ENCODE results near the gene TRIM8. TPM values are rescaled to one million over a fixed set of nuclear protein-coding genes. Genes with fewer than 3 reads are reported as not detected.

The TRIM8 gene
- total RNA-seq: 42.7 and 67.5 TPM in 2 replicates

GRCh38 chr10:102644066-102644645 lies at the start of gene TRIM8:
TSS of gene TRIM8 (plus strand) at chr10:102644479. CDS start at chr10:102644618, 139 bp downstream.
- DNase-seq (ENCODE audit: low read depth in 2 of 2): peak; percentile 57 to 60

GRCh38 chr10:102595293-102595692 lies 49.0 kb upstream of the TRIM8 start:
- DNase-seq (ENCODE audit: low read depth in 2 of 2): peak in 1 of 2 donors; percentile 38

DNA sequence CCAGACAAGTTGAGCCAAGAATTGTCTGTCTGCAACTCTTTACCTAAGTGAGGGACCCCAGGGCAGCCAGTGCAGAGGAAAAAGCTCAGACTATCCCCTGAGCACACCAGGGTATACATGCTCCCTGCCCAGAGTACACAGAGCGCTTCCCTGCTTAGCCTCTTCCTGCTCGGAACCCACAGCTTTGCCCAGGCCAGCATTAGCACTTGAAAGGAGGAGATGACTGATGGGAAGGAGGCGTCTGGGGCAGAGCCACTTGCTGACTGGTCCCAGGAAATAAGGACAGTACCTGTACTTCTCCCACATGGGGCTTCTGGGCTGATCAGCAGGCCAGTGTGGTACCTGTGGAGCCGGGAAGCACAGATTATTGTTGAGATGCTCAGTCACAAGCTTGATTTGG lies 48.4 kb upstream of the TRIM8 start:
- no peak for DNase-seq (ENCODE audit: low read depth in 2 of 2)

DNA sequence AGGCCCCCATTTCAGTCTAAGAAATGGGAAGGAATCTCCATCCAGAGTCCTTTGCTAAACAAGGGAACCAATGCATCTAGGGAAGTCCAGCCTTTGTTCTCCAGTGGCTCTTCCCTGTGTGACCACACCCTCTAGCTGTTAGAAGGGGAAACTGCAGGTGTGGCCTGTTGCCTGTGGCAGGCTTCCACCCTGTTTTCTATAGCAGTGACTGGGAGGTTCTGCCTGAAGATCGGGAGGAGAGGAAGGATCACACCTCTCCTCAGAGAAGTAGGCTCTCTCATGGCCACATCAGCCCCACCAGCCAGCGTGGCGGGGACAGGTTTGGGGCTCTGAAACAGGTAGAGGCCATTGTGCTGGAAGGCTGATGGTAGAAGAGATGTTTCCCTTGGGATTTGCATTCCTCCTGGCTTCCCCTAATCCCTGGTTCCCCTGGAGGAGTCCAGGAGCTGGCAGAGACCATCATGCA lies 47.7 kb upstream of the TRIM8 start:
- DNase-seq (ENCODE audit: low read depth in 2 of 2): peak; percentile 75 to 81

GRCh38 chr10:102597131-102597991 lies 46.9 kb upstream of the TRIM8 start:
- peak; percentile 50 to 74 for DNase-seq (ENCODE audit: low read depth in 2 of 2)

DNA sequence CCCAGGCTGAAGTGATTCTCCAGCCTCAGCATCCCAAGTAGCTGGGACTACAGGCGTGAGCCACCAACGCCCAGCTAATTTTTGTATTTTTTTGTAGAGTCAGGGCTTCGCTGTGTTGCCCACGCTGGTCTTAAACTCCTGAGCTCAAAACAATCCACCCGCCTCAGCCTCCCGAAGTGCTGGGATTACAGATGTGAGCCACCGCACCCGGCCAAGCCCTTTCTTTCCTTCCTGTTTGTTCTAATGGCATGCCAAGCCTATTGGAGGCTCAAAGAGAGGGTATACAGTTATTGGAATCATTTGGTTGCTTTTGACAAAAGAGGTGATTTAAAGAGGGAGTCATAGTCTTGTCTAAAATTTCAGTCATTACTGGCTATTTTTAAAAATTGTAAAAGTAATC lies 46.0 kb upstream of the TRIM8 start:
- peak in 1 of 2 donors; percentile 22 for DNase-seq (ENCODE audit: low read depth in 2 of 2)

DNA sequence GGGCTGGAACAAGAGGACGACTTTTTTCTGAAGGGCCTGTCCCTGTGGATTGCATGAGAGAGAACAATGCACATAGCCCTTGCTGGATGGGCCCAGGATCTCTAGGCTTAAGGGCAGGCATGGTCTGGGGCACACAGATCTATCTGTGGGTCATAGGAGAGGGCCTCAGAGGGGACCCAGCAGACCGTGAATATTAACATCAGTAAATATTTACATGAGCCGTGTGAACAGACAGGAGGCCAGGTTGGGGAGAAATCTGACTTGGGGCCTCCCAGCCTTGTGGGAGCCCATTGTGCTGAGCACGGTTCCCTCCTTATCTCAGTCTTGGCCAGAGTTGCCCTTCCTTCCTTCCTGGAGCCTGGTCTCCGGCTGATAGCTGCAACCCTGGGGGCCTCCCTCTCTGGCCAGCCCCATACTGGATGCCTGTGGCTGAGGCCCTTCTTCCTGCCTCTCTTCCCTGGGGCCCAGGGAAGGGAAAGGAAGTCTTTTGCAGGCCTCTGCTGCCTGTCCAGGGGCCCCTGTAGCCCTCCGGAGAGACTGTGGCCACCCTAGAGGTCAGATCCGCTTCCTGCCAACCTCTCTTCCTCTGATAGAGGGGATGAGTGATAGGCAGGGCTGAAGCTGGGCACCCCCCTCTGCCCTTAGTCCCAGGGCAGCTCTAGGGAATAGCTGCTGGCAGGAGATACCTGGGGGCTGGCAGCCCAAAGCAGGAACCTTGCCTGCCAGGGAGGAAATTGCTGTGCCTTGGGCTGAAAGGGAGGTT lies 44.5 kb upstream of the TRIM8 start:
- peak; percentile 87 to 88 for DNase-seq (ENCODE audit: low read depth in 2 of 2)

GRCh38 chr10:102600816-102601215 lies 43.5 kb upstream of the TRIM8 start:
- DNase-seq (ENCODE audit: low read depth in 2 of 2): no peak

GRCh38 chr10:102601639-102602038 lies 42.6 kb upstream of the TRIM8 start:
- DNase-seq (ENCODE audit: low read depth in 2 of 2): no peak

DNA sequence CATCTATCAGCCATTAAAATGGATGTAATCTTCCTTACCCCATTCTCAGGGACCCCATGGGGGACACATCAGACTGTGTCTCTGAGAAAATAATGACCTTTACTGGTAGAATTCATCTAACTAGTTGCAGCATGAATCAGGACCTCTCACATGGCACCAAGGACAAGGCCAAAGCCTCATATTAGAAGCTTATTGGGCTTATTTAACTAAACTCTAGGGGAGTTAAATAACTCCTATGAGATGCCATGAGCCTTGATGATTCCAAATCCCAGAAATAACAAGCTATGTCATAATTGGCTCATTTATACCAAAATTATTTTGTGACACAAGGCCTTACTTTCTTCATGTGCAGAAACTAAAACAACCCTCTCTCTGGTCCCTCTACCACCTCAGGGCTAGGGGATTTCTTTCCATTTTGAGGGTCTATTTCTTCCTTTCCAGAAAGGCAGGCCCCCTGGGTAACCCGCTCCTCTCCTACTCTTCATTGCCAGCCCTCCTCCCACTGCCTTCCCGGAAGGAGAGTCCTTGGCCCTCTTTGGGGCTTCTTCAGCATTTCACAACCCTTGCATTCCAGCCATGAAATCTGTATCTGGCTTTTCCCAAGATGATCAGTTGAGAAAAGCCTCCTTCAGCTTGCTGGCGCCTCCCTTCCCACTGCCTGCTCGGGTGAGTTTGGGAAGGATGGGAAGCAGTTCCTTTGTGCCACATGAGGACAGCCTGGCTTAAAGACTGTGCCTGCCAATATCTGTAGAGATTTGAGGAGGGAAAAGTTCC lies 41.8 kb upstream of the TRIM8 start:
- DNase-seq (ENCODE audit: low read depth in 2 of 2): no peak

DNA sequence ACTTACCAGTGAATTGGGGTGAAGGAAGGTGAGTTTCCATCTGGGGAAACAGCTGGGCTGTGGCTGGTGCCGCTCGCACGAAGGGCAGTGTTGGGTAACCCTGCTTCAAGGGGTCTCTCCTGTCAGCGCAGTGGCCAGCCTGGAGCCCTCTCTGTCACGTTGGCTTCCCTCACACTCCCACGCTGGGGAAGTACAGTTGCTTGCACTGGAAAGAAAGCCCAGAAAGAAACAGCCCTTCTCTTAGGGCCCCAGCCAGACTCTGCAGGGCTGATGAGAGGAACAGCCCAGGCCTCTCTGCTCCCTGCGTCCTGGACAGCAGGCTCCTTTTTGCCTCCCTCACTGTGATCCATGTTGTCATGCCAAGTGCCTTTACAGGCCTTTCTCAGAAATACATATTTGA lies 40.3 kb upstream of the TRIM8 start:
- DNase-seq (ENCODE audit: low read depth in 2 of 2): peak; percentile 22 to 72

DNA sequence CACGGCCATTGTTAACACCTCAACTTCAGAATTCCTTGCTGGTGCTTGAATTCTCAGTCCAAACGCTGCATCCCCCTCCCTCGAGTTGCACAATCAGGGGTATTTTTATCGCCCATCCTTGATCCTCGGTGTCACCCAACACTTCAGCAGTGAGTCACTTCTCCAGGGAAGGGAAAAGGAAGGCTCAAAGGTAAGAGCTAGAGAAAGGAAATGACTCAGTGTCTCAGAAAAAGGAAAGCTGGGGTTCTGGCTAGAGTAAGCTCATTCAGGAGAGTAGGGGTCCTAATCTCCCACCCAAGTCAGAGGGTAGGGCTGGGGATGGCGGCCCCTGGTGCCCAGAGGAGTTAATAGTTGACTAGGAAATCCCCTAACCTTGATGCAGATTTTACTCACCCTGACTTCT lies 39.8 kb upstream of the TRIM8 start:
- peak in 1 of 2 donors; percentile 87 for DNase-seq (ENCODE audit: low read depth in 2 of 2)

DNA sequence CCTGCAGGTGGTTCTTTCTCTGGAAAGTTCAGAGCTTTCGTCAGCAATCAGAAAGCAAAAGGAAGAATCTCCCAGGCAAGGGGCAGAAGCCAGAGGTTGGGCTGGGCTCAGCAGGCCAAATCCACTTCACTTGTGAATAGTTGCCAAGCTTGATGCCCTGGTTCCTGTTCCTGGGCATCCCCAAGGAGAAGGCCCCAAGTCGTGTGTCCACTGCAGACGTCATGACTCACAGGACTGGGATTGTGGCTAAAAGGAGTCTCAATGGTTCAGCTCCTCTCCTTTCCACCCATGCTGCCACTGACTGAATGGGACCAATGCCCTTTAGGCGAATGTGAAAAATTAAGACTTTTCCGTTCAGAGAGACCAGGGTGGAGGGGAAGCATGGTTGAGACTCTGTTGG lies 38.6 kb upstream of the TRIM8 start:
- peak in 1 of 2 donors; percentile 25 for DNase-seq (ENCODE audit: low read depth in 2 of 2)

DNA sequence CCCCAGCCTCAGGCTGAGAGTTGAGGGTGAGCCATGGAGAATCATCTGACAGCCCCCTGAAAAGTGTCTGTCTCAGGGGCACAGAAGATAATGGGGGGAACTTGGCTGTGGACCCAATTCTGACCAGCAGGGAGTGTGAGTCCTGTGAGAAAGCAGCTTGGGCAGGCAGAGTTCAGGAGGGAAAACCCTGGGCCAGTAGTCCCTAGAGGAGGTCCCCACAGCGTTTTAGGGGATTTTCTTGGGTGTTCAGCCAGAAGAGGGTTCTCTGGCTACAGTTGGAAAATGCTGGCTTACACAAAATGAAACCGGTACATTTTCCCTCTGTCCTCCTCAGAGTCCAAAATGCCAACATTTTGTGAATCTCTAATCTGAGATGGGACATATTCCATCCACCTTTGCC lies 35.8 kb upstream of the TRIM8 start:
- no peak for DNase-seq (ENCODE audit: low read depth in 2 of 2)

DNA sequence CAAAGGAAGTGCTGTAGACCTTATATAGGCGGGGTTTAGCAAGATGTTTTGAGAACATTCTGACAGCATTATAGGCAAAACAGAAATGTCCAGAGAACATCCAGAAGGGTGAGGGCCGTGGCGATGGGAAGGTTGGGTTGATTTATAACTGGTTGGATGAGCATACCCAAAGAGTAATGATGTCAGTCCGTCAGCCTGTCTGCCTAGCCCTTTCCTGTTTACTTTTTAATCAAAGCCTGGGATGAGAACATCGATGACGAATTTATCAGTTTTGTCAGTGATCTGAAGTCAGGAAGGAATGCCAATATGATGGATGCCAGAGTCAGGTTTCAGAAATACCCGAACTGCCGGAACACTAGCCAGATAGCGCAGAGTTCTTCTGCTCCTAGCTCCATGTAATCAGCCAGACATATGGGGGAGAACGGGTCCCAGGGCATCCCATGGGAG lies 33.8 kb upstream of the TRIM8 start:
- DNase-seq (ENCODE audit: low read depth in 2 of 2): peak; percentile 77 to 83

- peak; percentile 59 to 84 for DNase-seq (ENCODE audit: low read depth in 2 of 2)
Observed at GRCh38 chr10:102611514-102612087, 32.7 kb upstream of the TRIM8 start.

DNA sequence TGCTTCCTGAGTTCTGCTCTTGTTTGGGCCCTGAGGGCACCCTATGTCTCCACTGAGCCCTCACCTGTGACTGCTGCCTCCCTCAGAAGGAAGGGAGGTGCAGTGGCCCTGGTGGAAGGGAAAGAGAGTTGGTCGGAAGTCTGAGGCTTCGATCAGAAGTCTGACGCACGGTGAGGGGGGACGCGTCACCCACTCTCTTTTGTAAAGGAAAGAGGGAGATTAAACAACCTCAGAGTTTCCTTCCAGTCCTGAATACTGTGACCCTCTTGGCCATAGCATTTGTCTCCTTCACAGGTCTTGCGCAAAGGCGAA lies 31.4 kb upstream of the TRIM8 start:
- no peak for DNase-seq (ENCODE audit: low read depth in 2 of 2)

GRCh38 chr10:102613286-102613685 lies 31.0 kb upstream of the TRIM8 start:
- no peak for DNase-seq (ENCODE audit: low read depth in 2 of 2)

DNA sequence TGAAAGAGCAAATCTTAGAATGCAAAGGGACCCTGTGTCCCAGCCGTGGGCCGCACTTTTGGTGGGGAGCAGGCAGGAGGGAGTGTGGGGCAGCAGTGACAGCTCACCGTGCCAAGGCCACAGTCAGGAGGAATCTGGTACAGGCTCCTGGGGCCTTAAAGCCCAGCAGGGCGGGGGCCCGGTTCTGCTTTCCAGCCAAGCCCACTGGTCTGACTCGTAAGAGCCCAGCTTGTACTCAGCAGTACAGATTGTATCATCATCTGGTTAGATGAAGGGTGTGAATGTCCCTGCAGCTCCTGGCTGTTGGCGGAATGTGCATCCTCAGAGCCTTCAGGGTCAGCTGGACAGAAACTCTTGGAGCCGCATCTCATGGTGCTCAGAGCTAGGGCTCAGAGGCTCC lies 30.5 kb upstream of the TRIM8 start:
- no peak for DNase-seq (ENCODE audit: low read depth in 2 of 2)

GRCh38 chr10:102614888-102615287 lies 29.4 kb upstream of the TRIM8 start:
- DNase-seq (ENCODE audit: low read depth in 2 of 2): no peak

DNA sequence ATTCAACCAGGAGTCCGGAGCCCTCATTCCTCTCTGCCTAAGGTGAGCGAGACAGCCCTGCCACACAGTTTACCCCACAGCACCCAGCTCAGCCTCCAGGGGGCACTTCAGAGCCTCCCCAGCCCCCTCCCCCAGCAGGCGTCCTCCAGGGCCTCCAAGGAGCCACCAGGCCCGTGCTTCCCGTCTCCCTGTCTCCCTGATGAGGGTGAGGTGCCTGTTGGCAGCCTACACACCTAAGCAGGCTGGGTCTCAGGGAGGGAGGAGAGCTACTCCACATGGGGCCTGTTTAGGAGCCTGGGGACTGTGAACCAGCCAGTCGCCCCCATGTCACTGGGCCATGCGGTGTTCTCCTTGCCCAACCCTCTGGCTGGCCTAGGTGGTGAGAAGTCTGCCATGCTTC lies 28.9 kb upstream of the TRIM8 start:
- peak in 1 of 2 donors; percentile 23 for DNase-seq (ENCODE audit: low read depth in 2 of 2)

Measured in lung microvascular endothelial cell (primary cell).